HG02678 (cell line): ENCODE results near the gene ZNF765.
"Not testable (repeated sequence)": the region's sequence is repeated elsewhere in the genome, so short reads cannot be mapped to it uniquely, and the experiment has no call there.

Source experiments
- ATAC-seq: cut with Tn5 transposase; IDR thresholded peaks from one replicate; pipeline ENCODE4 v1.9.1; 2021; ENCODE audit warnings: mild to moderate bottlenecking, moderate library complexity; ENCODE audit not compliant: unreplicated experiment

ZNF765 gene

GRCh38 chr19:53475470-53475869 is 80.5 kb downstream of the ZNF765 start:
- ATAC-seq, result not testable (repeated sequence)
